ENCODE results near the gene C1QL1. TPM values are rescaled to one million over a fixed set of nuclear protein-coding genes. Genes with fewer than 3 reads are reported as not detected.

C1QL1 gene
- total and polyA plus RNA-seq, 4 experiments from 2014 or later, result not detected

DNA sequence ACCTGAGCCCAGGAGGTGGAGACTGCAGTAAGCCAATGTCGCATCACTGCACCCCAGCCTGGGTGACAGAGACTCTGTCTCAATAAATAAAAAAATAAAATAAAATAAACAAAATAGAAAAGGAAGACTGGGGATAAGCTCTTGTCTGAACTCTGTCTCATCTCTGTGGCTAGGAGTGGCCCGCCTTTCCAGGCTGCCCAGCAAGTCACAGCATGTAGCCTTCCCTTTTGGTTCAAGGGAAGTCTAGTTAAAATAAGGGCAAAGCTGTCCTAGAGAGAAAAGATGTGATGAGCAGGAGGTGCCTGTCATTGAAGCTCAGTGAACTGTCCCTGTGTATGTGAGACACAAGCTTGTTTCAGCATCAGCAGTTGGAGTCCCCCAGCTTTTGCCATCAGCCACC, 50.1 kb downstream of the C1QL1 start:
- Mint-ChIP-seq H3K4me3 (no peak overlapping the region), H3K9me3 (no peaks in the 10 kb centered on the region), H3K27ac (no peak overlapping the region), H3K36me3 (no peaks in the 10 kb centered on the region), H3K27me3 (peaks cover 9 to 15% of the 10 kb centered on the region in 2 donors), H3K4me1 (peaks cover 4 to 6% (median 6%) of the 10 kb centered on the region in 4 donors)
- intact Hi-C loops (cut with micrococcal nuclease), result no loop called here
- Histone ChIP-seq H3K27ac (ENCODE audit: low read depth, low read length) (no peak overlapping the region), H3K9me3 (ENCODE audit: control insufficient read depth in 1 of 2, low read length in 2 of 2) (no peaks in the 10 kb centered on the region), H3K36me3 (ENCODE audit: insufficient read depth, low read length) (no peaks in the 10 kb centered on the region), H3K4me1 (ENCODE audit: insufficient read depth, low read length) (no peaks in the 10 kb centered on the region), H3K4me3 (ENCODE audit: low read length in 2 of 2) (no peak overlapping the region), H3K27me3 (ENCODE audit: insufficient read depth, low read length) (no peaks in the 10 kb centered on the region)
- CTCF ChIA-PET (ENCODE audit: partially characterized antibody), result interaction anchor here (0.7 to 6.7 kb wide), 4 partner anchors 9 to 180 kb away, joined by 3 to 76 read pairs (median 22); no protein-coding TSS in a partner anchor
- DNase-seq, result no peak
- POLR2A ChIA-PET (ENCODE audit: partially characterized antibody), result no interaction called here

DNA sequence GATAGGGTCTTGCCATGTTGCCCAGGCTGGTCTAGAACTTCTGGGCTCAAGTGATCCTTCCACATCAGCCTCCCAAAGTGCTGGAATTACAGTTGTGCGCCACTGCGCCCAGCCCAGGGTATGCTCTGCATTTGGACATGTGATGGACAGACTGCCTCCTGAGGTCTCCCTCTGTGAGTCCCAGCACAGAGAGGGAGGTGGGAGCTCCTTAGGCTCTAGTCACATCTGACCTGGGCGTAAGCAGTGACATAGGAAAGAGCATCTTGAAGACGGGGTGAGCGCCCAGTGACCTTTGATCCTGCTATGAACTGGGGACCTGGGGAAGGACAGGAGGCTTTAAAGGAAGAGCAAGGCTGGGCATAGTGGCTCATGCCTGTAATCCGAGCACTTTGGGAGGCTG, 50.6 kb downstream of the C1QL1 start:
- no peak overlapping the region for H3K4me3 ChIP-seq (ENCODE audit: low read length in 2 of 2)
- DNase-seq, result no peak
- H3K36me3 ChIP-seq (ENCODE audit: insufficient read depth, low read length), result no peaks in the 10 kb centered on the region
- Mint-ChIP-seq H3K4me3 (no peak overlapping the region), H3K27me3 (peaks cover 10 to 20% of the 10 kb centered on the region in 2 donors), H3K9me3 (no peaks in the 10 kb centered on the region), H3K27ac (peak overlapping the region in 1 of 7 donors; percentile 29), H3K36me3 (no peaks in the 10 kb centered on the region), H3K4me1 (peaks cover 4 to 9% (median 7%) of the 10 kb centered on the region in 4 donors)
- intact Hi-C loops (cut with micrococcal nuclease), result no loop called here
- ChIA-PET CTCF (ENCODE audit: partially characterized antibody) (interaction anchor here (1.6 to 6.7 kb wide), 3 partner anchors 8 to 181 kb away, joined by 4 to 76 read pairs (median 40); no protein-coding TSS in a partner anchor), POLR2A (ENCODE audit: partially characterized antibody) (no interaction called here)
- no peaks in the 10 kb centered on the region for H3K4me1 ChIP-seq (ENCODE audit: insufficient read depth, low read length)
- H3K27ac ChIP-seq (ENCODE audit: low read depth, low read length), result no peak overlapping the region
- no peaks in the 10 kb centered on the region for H3K9me3 ChIP-seq (ENCODE audit: control insufficient read depth in 1 of 2, low read length in 2 of 2)
- no peaks in the 10 kb centered on the region for H3K27me3 ChIP-seq (ENCODE audit: insufficient read depth, low read length)

DNA sequence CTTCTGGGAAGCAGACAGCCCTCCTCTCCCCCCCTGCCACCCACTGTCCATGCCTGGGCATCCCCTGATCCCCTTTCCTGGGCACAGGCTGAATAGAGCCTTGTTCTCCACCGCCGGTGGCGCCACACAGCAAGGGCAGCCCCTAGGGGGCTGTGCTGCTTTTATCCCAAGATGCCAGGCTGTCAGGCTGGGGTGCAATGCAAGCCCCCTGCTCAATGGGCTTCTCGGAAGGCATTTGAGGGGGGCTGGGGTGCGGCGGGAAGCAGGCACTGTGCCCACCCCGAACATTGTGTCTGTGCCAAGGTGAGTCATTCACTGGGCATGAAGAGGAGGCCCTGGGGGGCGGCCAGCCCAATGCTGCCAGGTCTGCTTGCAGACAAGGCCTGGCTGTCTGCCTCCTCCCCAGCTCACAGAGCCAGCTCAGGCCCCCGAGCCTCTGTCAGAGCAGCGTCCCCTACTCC, 51.3 kb downstream of the C1QL1 start:
- no peak overlapping the region for H3K4me3 ChIP-seq (ENCODE audit: low read length in 2 of 2)
- intact Hi-C loops (cut with micrococcal nuclease), result no loop called here
- no peaks in the 10 kb centered on the region for H3K4me1 ChIP-seq (ENCODE audit: insufficient read depth, low read length)
- Mint-ChIP-seq H3K36me3 (no peaks in the 10 kb centered on the region), H3K9me3 (no peaks in the 10 kb centered on the region), H3K4me3 (no peak overlapping the region), H3K27me3 (peaks cover 12 to 22% of the 10 kb centered on the region in 2 donors), H3K27ac (no peak overlapping the region), H3K4me1 (peaks cover 4 to 11% (median 8%) of the 10 kb centered on the region in 4 donors)
- H3K36me3 ChIP-seq (ENCODE audit: insufficient read depth, low read length), result no peaks in the 10 kb centered on the region
- ChIA-PET CTCF (ENCODE audit: partially characterized antibody) (interaction anchor here (4.8 to 6.7 kb wide), 2 partner anchors 104 to 182 kb away, joined by 40 to 76 read pairs; no protein-coding TSS in a partner anchor), POLR2A (ENCODE audit: partially characterized antibody) (no interaction called here)
- no peaks in the 10 kb centered on the region for H3K27me3 ChIP-seq (ENCODE audit: insufficient read depth, low read length)
- no peaks in the 10 kb centered on the region for H3K9me3 ChIP-seq (ENCODE audit: control insufficient read depth in 1 of 2, low read length in 2 of 2)
- no peak for DNase-seq
- H3K27ac ChIP-seq (ENCODE audit: low read depth, low read length), result no peak overlapping the region

DNA sequence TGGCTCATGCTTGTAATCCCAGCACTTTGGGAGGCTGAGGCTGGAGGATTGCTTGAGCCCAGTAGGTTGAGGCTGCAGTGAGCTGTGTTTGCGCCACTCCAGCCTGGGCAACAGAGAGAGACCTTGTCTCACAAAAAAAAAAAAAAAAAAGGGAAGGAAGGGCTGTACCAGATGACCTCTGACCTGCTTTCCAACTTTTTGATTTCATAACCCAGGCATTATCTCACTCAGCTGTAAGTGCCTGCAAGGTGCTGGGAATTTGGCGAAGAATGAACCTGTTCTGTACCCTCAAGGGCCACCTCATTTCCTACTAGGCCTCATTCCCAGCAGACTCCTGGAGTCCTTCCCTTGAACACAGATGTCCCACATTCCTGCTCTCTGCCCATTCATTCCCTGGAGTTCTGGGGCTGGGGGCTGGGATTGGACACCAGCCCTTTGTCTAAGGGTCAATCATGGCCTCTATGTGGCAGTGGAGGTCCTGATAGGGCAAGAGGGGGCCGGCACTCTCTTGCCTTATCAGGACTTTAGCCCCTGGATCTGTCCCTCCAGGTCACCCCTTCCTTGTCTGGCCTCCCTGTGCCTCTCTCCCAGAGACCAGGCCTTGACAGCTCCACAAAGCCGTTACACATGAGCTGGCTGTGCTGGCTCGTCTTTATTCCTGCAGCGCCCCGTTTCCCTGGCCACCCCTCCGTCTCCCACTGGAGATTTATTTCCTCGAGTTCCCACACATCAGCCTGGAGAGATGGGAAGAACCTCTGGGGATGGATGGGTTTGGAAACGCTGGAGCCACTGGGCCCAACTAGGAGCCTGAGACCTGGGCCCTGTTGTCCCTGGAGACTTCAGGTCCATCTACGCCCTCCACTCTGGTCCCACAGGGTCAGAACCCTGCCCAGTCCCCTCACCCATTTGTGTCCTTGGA, 52.0 kb downstream of the C1QL1 start:
- DNase-seq, result no peak
- Histone ChIP-seq H3K4me3 (ENCODE audit: low read length in 2 of 2) (no peak overlapping the region), H3K36me3 (ENCODE audit: insufficient read depth, low read length) (no peaks in the 10 kb centered on the region), H3K9me3 (ENCODE audit: control insufficient read depth in 1 of 2, low read length in 2 of 2) (no peaks in the 10 kb centered on the region), H3K27ac (ENCODE audit: low read depth, low read length) (no peak overlapping the region), H3K4me1 (ENCODE audit: insufficient read depth, low read length) (no peaks in the 10 kb centered on the region), H3K27me3 (ENCODE audit: insufficient read depth, low read length) (no peaks in the 10 kb centered on the region)
- no peaks in the 10 kb centered on the region for H3K36me3 Mint-ChIP-seq
- H3K27me3 Mint-ChIP-seq, result peaks cover 16 to 18% of the 10 kb centered on the region in 2 donors
- POLR2A ChIA-PET (ENCODE audit: partially characterized antibody), result interaction anchor here (0.6 kb wide), 1 partner anchor 178 kb away, joined by 5 read pairs; no protein-coding TSS in a partner anchor
- CTCF ChIA-PET (ENCODE audit: partially characterized antibody), result no interaction called here
- no peaks in the 10 kb centered on the region for H3K9me3 Mint-ChIP-seq
- H3K4me3 Mint-ChIP-seq, result no peak overlapping the region
- H3K4me1 Mint-ChIP-seq, result peaks cover 6 to 11% (median 10%) of the 10 kb centered on the region in 4 donors
- peak overlapping the region in 1 of 7 donors; percentile 57 for H3K27ac Mint-ChIP-seq
- intact Hi-C loops (cut with micrococcal nuclease), result no loop called here

DNA sequence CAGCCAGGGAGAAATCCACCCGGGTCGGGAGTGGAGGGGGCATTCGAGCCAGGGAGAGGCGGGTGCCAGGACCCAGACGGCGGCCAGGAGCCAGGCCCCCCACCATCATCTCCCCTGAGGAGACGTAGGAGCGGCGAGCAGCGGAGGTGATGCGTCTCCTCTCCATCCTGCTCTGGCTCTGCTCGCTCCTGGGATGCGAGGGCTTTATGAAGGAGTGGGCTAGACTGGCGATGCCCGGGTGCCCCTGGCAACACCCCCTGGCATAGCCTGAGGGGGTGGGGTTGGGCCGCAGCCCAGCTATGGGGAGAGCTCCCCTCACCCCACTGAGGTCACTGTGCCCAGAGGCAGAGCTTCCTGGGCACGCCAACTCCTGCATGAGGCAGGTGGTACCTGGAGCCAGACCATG, 52.8 kb downstream of the C1QL1 start, which contains the start of gene GFAP:
GFAP (minus strand) TSS at position 180 of the 406 bp plus-strand sequence; CDS start at position 166, 14 bp downstream.
- Mint-ChIP-seq H3K36me3 (no peaks in the 10 kb centered on the region), H3K9me3 (no peaks in the 10 kb centered on the region), H3K27ac (peak within 1 kb of the TSS in 1 of 7 donors; percentile 57), H3K4me1 (peaks cover 9 to 17% (median 13%) of the 10 kb centered on the region in 4 donors), H3K4me3 (peak within 1 kb of the TSS in 1 of 8 donors; percentile 41), H3K27me3 (peaks cover 17 to 25% of the 10 kb centered on the region in 2 donors)
- no peaks in the 10 kb centered on the region for H3K27me3 ChIP-seq (ENCODE audit: insufficient read depth, low read length)
- no peaks in the 10 kb centered on the region for H3K4me1 ChIP-seq (ENCODE audit: insufficient read depth, low read length)
- no peaks in the 10 kb centered on the region for H3K9me3 ChIP-seq (ENCODE audit: control insufficient read depth in 1 of 2, low read length in 2 of 2)
- no peak within 1 kb of the TSS for H3K27ac ChIP-seq (ENCODE audit: low read depth, low read length)
- intact Hi-C loops (cut with micrococcal nuclease), result no loop called here
- ChIA-PET CTCF (ENCODE audit: partially characterized antibody) (no interaction called here), POLR2A (ENCODE audit: partially characterized antibody) (no interaction called here)
- no peak within 1 kb of the TSS for H3K4me3 ChIP-seq (ENCODE audit: low read length in 2 of 2)
- DNase-seq, result no peak
- no peaks in the 10 kb centered on the region for H3K36me3 ChIP-seq (ENCODE audit: insufficient read depth, low read length)

DNA sequence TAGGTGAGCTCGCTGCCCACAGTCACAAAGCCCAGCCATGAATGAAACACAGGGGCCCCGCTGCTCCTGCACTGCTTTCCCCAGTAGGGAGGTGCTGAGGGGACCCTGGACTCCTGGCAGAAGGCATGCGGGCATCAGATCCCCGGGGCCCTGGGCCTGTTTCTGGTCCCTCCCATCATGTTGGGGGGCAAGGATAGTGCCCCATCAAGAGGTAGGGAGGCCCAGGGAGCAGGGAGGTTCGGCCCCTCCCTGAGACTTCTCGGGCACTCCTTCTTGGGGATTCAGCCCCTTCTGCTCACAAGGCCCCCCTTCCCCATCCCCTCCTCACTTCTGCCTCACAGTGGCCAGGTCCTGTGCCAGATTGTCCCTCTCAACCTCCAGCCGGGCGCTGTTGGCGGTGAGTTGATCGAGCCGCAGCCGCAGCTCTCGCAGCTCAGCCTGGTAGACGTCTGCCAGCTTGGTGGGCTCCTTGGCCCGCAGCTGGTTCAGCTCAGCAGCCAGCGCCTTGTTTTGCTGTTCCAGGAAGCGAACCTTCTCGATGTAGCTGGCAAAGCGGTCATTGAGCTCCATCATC, 53.3 kb downstream of the C1QL1 start:
- peaks cover 9 to 17% (median 12%) of the 10 kb centered on the region in 4 donors for H3K4me1 Mint-ChIP-seq

DNA sequence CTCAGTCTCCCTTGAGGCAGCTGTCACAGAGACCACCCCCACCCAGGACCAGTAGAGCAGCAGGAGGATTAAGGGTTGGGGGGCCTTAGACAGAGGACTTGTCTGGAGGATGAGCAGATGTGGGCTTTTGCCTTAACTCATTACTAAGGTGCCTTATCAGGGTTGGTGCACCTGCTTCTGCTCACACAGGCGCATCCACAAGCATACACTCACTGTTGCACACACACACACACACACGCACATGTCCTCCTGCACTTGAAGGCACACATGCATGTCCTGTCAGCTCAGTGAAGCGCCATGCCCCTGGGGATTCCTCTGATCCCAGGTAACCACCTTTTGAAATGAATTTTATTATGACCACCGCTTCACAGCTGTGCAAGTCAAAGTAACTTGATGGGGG, 54.0 kb downstream of the C1QL1 start:
- H3K4me1 ChIP-seq (ENCODE audit: insufficient read depth, low read length), result no peaks in the 10 kb centered on the region
- intact Hi-C loops (cut with micrococcal nuclease), result no loop called here
- peaks cover 15 to 25% of the 10 kb centered on the region in 2 donors for H3K27me3 Mint-ChIP-seq
- H3K9me3 Mint-ChIP-seq, result no peaks in the 10 kb centered on the region
- no peaks in the 10 kb centered on the region for H3K36me3 Mint-ChIP-seq
- no peak for DNase-seq
- CTCF ChIA-PET (ENCODE audit: partially characterized antibody), result interaction anchor here (1.6 kb wide), 1 partner anchor 105 kb away, joined by 3 read pairs; no protein-coding TSS in a partner anchor
- POLR2A ChIA-PET (ENCODE audit: partially characterized antibody), result no interaction called here
- H3K27ac Mint-ChIP-seq, result no peak overlapping the region
- H3K9me3 ChIP-seq (ENCODE audit: control insufficient read depth in 1 of 2, low read length in 2 of 2), result no peaks in the 10 kb centered on the region
- H3K27me3 ChIP-seq (ENCODE audit: insufficient read depth, low read length), result no peaks in the 10 kb centered on the region
- peaks cover 9 to 17% (median 12%) of the 10 kb centered on the region in 4 donors for H3K4me1 Mint-ChIP-seq
- no peak overlapping the region for H3K4me3 ChIP-seq (ENCODE audit: low read length in 2 of 2)
- no peaks in the 10 kb centered on the region for H3K36me3 ChIP-seq (ENCODE audit: insufficient read depth, low read length)
- no peak overlapping the region for H3K27ac ChIP-seq (ENCODE audit: low read depth, low read length)
- no peak overlapping the region for H3K4me3 Mint-ChIP-seq

More for the DNA sequence above, 53.3 kb downstream of the C1QL1 start:
- no peak for DNase-seq
- Histone ChIP-seq H3K27me3 (ENCODE audit: insufficient read depth, low read length) (no peaks in the 10 kb centered on the region), H3K4me1 (ENCODE audit: insufficient read depth, low read length) (no peaks in the 10 kb centered on the region), H3K36me3 (ENCODE audit: insufficient read depth, low read length) (no peaks in the 10 kb centered on the region), H3K9me3 (ENCODE audit: control insufficient read depth in 1 of 2, low read length in 2 of 2) (no peaks in the 10 kb centered on the region), H3K27ac (ENCODE audit: low read depth, low read length) (no peak overlapping the region), H3K4me3 (ENCODE audit: low read length in 2 of 2) (no peak overlapping the region)
- peaks cover 15 to 25% of the 10 kb centered on the region in 2 donors for H3K27me3 Mint-ChIP-seq
- H3K9me3 Mint-ChIP-seq, result no peaks in the 10 kb centered on the region
- no peak overlapping the region for H3K27ac Mint-ChIP-seq
- no peaks in the 10 kb centered on the region for H3K36me3 Mint-ChIP-seq
- no peak overlapping the region for H3K4me3 Mint-ChIP-seq
- CTCF ChIA-PET (ENCODE audit: partially characterized antibody), result no interaction called here
- intact Hi-C loops (cut with micrococcal nuclease), result no loop called here
- POLR2A ChIA-PET (ENCODE audit: partially characterized antibody), result no interaction called here
